Stimulated activated memory B cell treated with anti-CD40 and anti-IgM and Interleukin-4, amounts not matched to agents 10 μg/mL and 1 μg/mL and 100 μg/mL, for 72 hours (primary cell): ENCODE results near the gene RPL38.
"Not testable (repeated sequence)": the region's sequence is repeated elsewhere in the genome, so short reads cannot be mapped to it uniquely, and the experiment has no call there.

Experiments
- ATAC-seq: fragments of 150-1000 bp; cut with Tn5 transposase; 2 replicates; pipeline ENCODE4 v1.10.0; 2021
- H3K27ac Mint-ChIP-seq: one replicate; pipeline ENCODE4 v1.8.0; 2022; ENCODE audit warnings: mild to moderate bottlenecking, mixed read lengths
- H3K27me3 Mint-ChIP-seq: one replicate; pipeline ENCODE4 v1.8.0; 2022; ENCODE audit warnings: mixed read lengths
- H3K36me3 Mint-ChIP-seq: one replicate; pipeline ENCODE4 v1.8.0; 2022; ENCODE audit warnings: mixed read lengths
- H3K4me1 Mint-ChIP-seq: one replicate; pipeline ENCODE4 v1.8.0; 2022; ENCODE audit warnings: mixed read lengths
- H3K4me3 Mint-ChIP-seq: one replicate; pipeline ENCODE4 v1.8.0; 2022; ENCODE audit warnings: mild to moderate bottlenecking, moderate library complexity, mixed read lengths
- H3K9me3 Mint-ChIP-seq: one replicate; pipeline ENCODE4 v1.8.0; 2022; ENCODE audit warnings: mixed read lengths

The RPL38 gene

GRCh38 chr17:74176546-74177001, 26.9 kb upstream of the RPL38 start:
- Mint-ChIP-seq H3K27ac (no peak overlapping the region), H3K27me3 (peaks cover 62% of the 10 kb centered on the region), H3K36me3 (no peaks in the 10 kb centered on the region), H3K9me3 (peaks cover 1% of the 10 kb centered on the region), H3K4me3 (no peak overlapping the region), H3K4me1 (no peaks in the 10 kb centered on the region)
- peak; percentile 39 for ATAC-seq

- Mint-ChIP-seq H3K9me3 (no peaks in the 10 kb centered on the region), H3K27me3 (peaks cover 67% of the 10 kb centered on the region), H3K4me3 (no peak overlapping the region), H3K27ac (no peak overlapping the region), H3K36me3 (no peaks in the 10 kb centered on the region), H3K4me1 (no peaks in the 10 kb centered on the region)
- no peak for ATAC-seq
Measured at GRCh38 chr17:74177018-74177450, 26.4 kb upstream of the RPL38 start.

GRCh38 chr17:74179576-74179975, 23.9 kb upstream of the RPL38 start:
- ATAC-seq: no peak

GRCh38 chr17:74180336-74180735, 23.1 kb upstream of the RPL38 start:
- Mint-ChIP-seq H3K4me3 (no peak overlapping the region), H3K27me3 (peaks cover 83% of the 10 kb centered on the region), H3K4me1 (no peaks in the 10 kb centered on the region), H3K27ac (no peak overlapping the region), H3K36me3 (no peaks in the 10 kb centered on the region), H3K9me3 (no peaks in the 10 kb centered on the region)
- no peak for ATAC-seq

More at GRCh38 chr17:74179576-74179975, 23.9 kb upstream of the RPL38 start:
- H3K27ac Mint-ChIP-seq: no peak overlapping the region
- no peaks in the 10 kb centered on the region for H3K36me3 Mint-ChIP-seq
- no peak overlapping the region for H3K4me3 Mint-ChIP-seq
- no peaks in the 10 kb centered on the region for H3K9me3 Mint-ChIP-seq
- peaks cover 78% of the 10 kb centered on the region for H3K27me3 Mint-ChIP-seq
- H3K4me1 Mint-ChIP-seq: no peaks in the 10 kb centered on the region

GRCh38 chr17:74181341-74181740, 22.1 kb upstream of the RPL38 start:
- ATAC-seq: no peak
- no peak overlapping the region for H3K27ac Mint-ChIP-seq
- peaks cover 92% of the 10 kb centered on the region for H3K27me3 Mint-ChIP-seq
- no peak overlapping the region for H3K4me3 Mint-ChIP-seq
- no peaks in the 10 kb centered on the region for H3K36me3 Mint-ChIP-seq
- H3K9me3 Mint-ChIP-seq: no peaks in the 10 kb centered on the region
- H3K4me1 Mint-ChIP-seq: no peaks in the 10 kb centered on the region

- Mint-ChIP-seq H3K27me3 (peaks cover 91% of the 10 kb centered on the region), H3K4me3 (no peak overlapping the region), H3K27ac (no peak overlapping the region), H3K9me3 (no peaks in the 10 kb centered on the region), H3K36me3 (no peaks in the 10 kb centered on the region), H3K4me1 (no peaks in the 10 kb centered on the region)
- no peak for ATAC-seq
Measured at GRCh38 chr17:74182041-74182723, 21.3 kb upstream of the RPL38 start.

GRCh38 chr17:74183411-74183810, 20.1 kb upstream of the RPL38 start:
- Mint-ChIP-seq H3K27ac (no peak overlapping the region), H3K4me3 (no peak overlapping the region), H3K9me3 (no peaks in the 10 kb centered on the region), H3K36me3 (no peaks in the 10 kb centered on the region), H3K27me3 (peaks cover 87% of the 10 kb centered on the region), H3K4me1 (no peaks in the 10 kb centered on the region)
- no peak for ATAC-seq

- H3K27me3 Mint-ChIP-seq: peaks cover 72% of the 10 kb centered on the region
- H3K9me3 Mint-ChIP-seq: no peaks in the 10 kb centered on the region
- no peak overlapping the region for H3K4me3 Mint-ChIP-seq
- H3K36me3 Mint-ChIP-seq: no peaks in the 10 kb centered on the region
- ATAC-seq: no peak
- no peak overlapping the region for H3K27ac Mint-ChIP-seq
- no peaks in the 10 kb centered on the region for H3K4me1 Mint-ChIP-seq
Measured at GRCh38 chr17:74185571-74186185, 17.8 kb upstream of the RPL38 start.

GRCh38 chr17:74186498-74186897, 17.0 kb upstream of the RPL38 start:
- H3K9me3 Mint-ChIP-seq: no peaks in the 10 kb centered on the region
- no peak for ATAC-seq
- peaks cover 64% of the 10 kb centered on the region for H3K27me3 Mint-ChIP-seq
- H3K27ac Mint-ChIP-seq: no peak overlapping the region
- no peaks in the 10 kb centered on the region for H3K4me1 Mint-ChIP-seq
- H3K4me3 Mint-ChIP-seq: no peak overlapping the region
- H3K36me3 Mint-ChIP-seq: no peaks in the 10 kb centered on the region

- ATAC-seq: no peak
- Mint-ChIP-seq H3K9me3 (no peaks in the 10 kb centered on the region), H3K4me3 (no peak overlapping the region), H3K36me3 (no peaks in the 10 kb centered on the region), H3K4me1 (no peaks in the 10 kb centered on the region), H3K27me3 (peaks cover 59% of the 10 kb centered on the region), H3K27ac (no peak overlapping the region)
Measured at GRCh38 chr17:74187761-74188160, 15.7 kb upstream of the RPL38 start.

- not testable (repeated sequence) for H3K36me3 Mint-ChIP-seq, H3K9me3 Mint-ChIP-seq, H3K4me1 Mint-ChIP-seq, H3K27ac Mint-ChIP-seq, H3K4me3 Mint-ChIP-seq, ATAC-seq
- H3K27me3 Mint-ChIP-seq: peaks cover 59% of the 10 kb centered on the region
Measured at GRCh38 chr17:74188687-74189086, 14.8 kb upstream of the RPL38 start.

GRCh38 chr17:74190154-74190553, 13.3 kb upstream of the RPL38 start:
- peaks cover 66% of the 10 kb centered on the region for H3K27me3 Mint-ChIP-seq
- H3K9me3 Mint-ChIP-seq: no peaks in the 10 kb centered on the region
- ATAC-seq: peak; percentile 61
- H3K4me1 Mint-ChIP-seq: peaks cover 5% of the 10 kb centered on the region
- H3K36me3 Mint-ChIP-seq: no peaks in the 10 kb centered on the region
- H3K27ac Mint-ChIP-seq: no peak overlapping the region
- no peak overlapping the region for H3K4me3 Mint-ChIP-seq

- Mint-ChIP-seq H3K4me1 (peaks cover 5% of the 10 kb centered on the region), H3K27ac (no peak overlapping the region), H3K9me3 (no peaks in the 10 kb centered on the region), H3K27me3 (peaks cover 66% of the 10 kb centered on the region), H3K4me3 (no peak overlapping the region), H3K36me3 (no peaks in the 10 kb centered on the region)
- no peak for ATAC-seq
Measured at GRCh38 chr17:74190807-74191406, 12.6 kb upstream of the RPL38 start.

GRCh38 chr17:74192950-74193781, 10.3 kb upstream of the RPL38 start:
- peaks cover 5% of the 10 kb centered on the region for H3K4me1 Mint-ChIP-seq
- ATAC-seq: peak; percentile 10
- no peaks in the 10 kb centered on the region for H3K9me3 Mint-ChIP-seq
- H3K4me3 Mint-ChIP-seq: no peak overlapping the region
- H3K27ac Mint-ChIP-seq: no peak overlapping the region
- peaks cover 67% of the 10 kb centered on the region for H3K27me3 Mint-ChIP-seq
- H3K36me3 Mint-ChIP-seq: no peaks in the 10 kb centered on the region

GRCh38 chr17:74194682-74195081, 8.8 kb upstream of the RPL38 start:
- Mint-ChIP-seq H3K27ac (no peak overlapping the region), H3K36me3 (no peaks in the 10 kb centered on the region), H3K9me3 (no peaks in the 10 kb centered on the region), H3K4me1 (peaks cover 17% of the 10 kb centered on the region), H3K27me3 (peaks cover 73% of the 10 kb centered on the region), H3K4me3 (no peak overlapping the region)
- ATAC-seq: no peak
